Measurements from ENCODE around the gene WDTC1. TPM values are rescaled to one million over a fixed set of nuclear protein-coding genes. Genes with fewer than 3 reads are reported as not detected.

Gene WDTC1
- total RNA-seq, 1 donor from 2014 or later: 53.8 TPM

DNA sequence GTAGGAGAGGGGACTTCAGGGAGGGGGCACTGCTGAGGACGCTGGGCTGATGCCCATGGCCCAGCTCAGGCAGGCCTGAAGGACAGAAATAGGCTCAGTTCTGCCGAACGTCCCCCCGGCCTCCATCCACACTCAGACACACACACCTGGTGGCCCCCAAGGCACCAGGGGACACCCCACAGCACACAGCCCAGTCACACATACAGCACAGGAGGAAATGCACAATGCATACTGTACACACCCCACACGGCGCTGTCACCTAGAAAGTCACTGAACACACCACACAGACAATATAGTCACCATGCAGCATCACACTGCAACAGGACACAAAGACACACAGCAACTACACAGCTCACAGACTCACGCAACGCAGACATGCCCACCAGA lies 108.0 kb downstream of the WDTC1 start:
- Mint-ChIP-seq H3K27ac (peak overlapping the region; percentile 33), H3K4me3 (ENCODE audit: low read depth) (peak overlapping the region; percentile 66)

DNA sequence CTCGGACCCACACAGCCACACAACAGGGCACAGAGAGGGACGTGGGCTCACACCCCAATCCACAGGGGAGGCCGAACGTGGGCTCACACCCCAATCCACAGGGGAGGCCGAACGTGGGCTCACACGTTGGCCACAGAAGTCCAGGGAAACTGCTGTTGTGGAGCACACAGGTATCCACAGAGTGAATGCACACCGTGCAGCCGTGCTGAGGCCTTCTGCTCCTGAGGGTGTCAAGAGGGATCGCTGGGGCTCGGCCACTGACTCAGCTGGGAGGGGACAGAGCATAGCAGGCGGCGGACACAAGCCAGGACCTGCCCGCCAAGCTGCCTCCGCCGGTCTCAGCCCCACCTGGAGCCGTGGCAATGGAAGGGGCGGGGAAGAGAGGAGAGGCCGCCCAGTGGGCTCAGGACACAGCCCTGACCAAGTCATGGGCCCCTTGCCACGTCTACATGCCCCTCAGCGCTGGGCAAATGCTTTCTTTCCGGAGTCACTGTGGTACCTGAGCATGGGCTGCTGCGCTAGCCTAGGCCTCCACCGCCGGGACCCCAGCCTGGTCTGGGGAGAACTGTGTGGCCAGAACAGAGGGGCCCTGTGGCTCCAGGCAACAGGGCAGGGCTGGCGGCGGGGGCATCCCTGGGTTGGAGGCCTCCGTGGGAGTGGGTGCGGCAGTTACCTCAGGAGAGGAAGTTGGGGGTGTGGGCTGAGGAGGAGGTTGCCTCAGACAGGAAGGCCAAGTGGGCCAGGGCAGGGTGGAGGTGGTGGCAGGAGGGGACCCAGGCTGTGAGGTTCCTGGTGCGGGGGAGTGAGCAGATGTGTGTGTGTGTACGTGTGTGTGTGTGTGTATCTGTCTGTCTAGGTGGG lies 108.6 kb downstream of the WDTC1 start:
- Mint-ChIP-seq H3K4me3 (ENCODE audit: low read depth) (peak overlapping the region; percentile 66), H3K27me3 (peaks cover 17% of the 10 kb centered on the region), H3K4me1 (ENCODE audit: low read depth) (peaks cover 14% of the 10 kb centered on the region), H3K27ac (peak overlapping the region; percentile 33), H3K36me3 (ENCODE audit: insufficient read depth) (peaks cover 4% of the 10 kb centered on the region), H3K9me3 (ENCODE audit: low read depth) (no peaks in the 10 kb centered on the region)
- DNase-seq (ENCODE audit: low spot score, unreplicated experiment): no peak
- TF ChIP-seq, protein P1, sequence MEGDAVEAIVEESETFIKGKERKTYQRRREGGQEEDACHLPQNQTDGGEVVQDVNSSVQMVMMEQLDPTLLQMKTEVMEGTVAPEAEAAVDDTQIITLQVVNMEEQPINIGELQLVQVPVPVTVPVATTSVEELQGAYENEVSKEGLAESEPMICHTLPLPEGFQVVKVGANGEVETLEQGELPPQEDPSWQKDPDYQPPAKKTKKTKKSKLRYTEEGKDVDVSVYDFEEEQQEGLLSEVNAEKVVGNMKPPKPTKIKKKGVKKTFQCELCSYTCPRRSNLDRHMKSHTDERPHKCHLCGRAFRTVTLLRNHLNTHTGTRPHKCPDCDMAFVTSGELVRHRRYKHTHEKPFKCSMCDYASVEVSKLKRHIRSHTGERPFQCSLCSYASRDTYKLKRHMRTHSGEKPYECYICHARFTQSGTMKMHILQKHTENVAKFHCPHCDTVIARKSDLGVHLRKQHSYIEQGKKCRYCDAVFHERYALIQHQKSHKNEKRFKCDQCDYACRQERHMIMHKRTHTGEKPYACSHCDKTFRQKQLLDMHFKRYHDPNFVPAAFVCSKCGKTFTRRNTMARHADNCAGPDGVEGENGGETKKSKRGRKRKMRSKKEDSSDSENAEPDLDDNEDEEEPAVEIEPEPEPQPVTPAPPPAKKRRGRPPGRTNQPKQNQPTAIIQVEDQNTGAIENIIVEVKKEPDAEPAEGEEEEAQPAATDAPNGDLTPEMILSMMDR (IDR thresholded peaks at IDR 0.05; ENCODE audit: unreplicated experiment): no peak

More for the DNA sequence above, 108.0 kb downstream of the WDTC1 start:
- Mint-ChIP-seq H3K9me3 (ENCODE audit: low read depth) (no peaks in the 10 kb centered on the region), H3K27me3 (peaks cover 13% of the 10 kb centered on the region), H3K4me1 (ENCODE audit: low read depth) (peaks cover 14% of the 10 kb centered on the region), H3K36me3 (ENCODE audit: insufficient read depth) (peaks cover 4% of the 10 kb centered on the region)
- DNase-seq (ENCODE audit: low spot score, unreplicated experiment): no peak
- TF ChIP-seq, protein P1 (IDR thresholded peaks at IDR 0.05; ENCODE audit: unreplicated experiment): no peak

DNA sequence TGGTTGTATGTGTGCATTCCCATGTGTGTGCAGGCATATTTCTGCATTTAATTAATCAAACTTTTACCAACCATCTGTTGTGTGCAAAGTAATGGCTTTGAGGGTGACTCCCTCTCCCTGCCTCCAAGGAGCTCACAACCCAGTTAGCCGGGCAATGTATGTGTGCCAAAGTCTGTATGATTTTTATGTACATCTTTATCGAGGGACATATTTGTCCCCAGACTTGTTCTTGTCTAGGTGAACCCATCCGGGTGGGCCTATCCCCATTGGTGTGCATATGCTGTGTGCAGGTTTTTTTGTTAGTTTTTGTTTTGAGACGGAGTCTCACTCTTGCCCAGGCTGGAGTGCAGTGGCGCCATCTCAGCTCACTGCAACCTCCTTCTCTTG lies 109.2 kb downstream of the WDTC1 start:
- peaks cover 14% of the 10 kb centered on the region for H3K4me1 Mint-ChIP-seq (ENCODE audit: low read depth)
- peaks cover 4% of the 10 kb centered on the region for H3K36me3 Mint-ChIP-seq (ENCODE audit: insufficient read depth)
- no peak for DNase-seq (ENCODE audit: low spot score, unreplicated experiment)
- TF ChIP-seq, protein P1 (IDR thresholded peaks at IDR 0.05; ENCODE audit: unreplicated experiment): no peak
- peaks cover 18% of the 10 kb centered on the region for H3K27me3 Mint-ChIP-seq
- H3K9me3 Mint-ChIP-seq (ENCODE audit: low read depth): no peaks in the 10 kb centered on the region
- H3K27ac Mint-ChIP-seq: no peak overlapping the region
- H3K4me3 Mint-ChIP-seq (ENCODE audit: low read depth): peak overlapping the region; percentile 39

DNA sequence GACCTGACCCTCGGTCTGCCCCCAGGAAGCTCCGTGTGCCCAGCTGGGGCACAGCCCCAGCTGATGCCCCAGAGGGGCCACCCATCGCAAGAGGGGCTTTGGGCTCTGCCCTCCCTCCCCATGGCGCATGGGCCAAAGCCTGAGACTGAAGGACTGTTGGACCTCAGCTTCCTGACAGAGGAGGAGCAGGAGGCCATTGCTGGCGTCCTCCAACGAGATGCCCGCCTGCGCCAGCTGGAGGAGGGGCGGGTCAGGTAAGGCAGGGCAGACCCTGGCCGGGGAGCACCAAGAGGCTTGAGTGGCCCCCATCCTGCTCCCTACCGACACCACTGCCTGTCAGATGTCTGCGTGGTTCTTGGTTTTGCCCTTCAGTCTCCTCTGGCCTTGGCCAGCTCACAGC lies 110.8 kb downstream of the WDTC1 start:
- Mint-ChIP-seq H3K9me3 (ENCODE audit: low read depth) (no peaks in the 10 kb centered on the region), H3K27ac (no peak overlapping the region), H3K4me1 (ENCODE audit: low read depth) (peaks cover 14% of the 10 kb centered on the region), H3K36me3 (ENCODE audit: insufficient read depth) (no peaks in the 10 kb centered on the region), H3K4me3 (ENCODE audit: low read depth) (no peak overlapping the region), H3K27me3 (peaks cover 25% of the 10 kb centered on the region)
- TF ChIP-seq, protein P1 (IDR thresholded peaks at IDR 0.05; ENCODE audit: unreplicated experiment): no peak
- DNase-seq (ENCODE audit: low spot score, unreplicated experiment): no peak

DNA sequence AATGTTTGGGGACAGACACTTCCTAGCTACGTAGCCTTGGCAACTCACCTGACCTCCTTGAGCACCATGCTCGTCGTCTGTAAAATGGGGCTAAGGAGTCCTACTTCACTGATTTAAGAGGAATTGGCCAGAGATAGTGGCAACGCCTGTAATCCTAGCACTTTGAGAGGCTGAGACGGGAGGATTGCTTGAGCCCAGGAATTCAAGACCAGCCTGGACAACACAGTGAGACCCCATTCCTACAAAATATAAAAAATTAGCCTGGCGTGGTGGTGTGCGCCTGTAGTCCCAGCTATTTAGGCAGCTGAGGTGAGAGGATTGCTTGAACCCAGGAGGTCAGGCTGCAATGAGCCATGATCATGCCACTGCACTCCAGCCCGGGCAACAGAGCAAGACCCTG lies 111.9 kb downstream of the WDTC1 start:
- peaks cover 36% of the 10 kb centered on the region for H3K27me3 Mint-ChIP-seq
- DNase-seq (ENCODE audit: low spot score, unreplicated experiment): no peak
- H3K4me1 Mint-ChIP-seq (ENCODE audit: low read depth): peaks cover 14% of the 10 kb centered on the region
- no peaks in the 10 kb centered on the region for H3K9me3 Mint-ChIP-seq (ENCODE audit: low read depth)
- no peak overlapping the region for H3K4me3 Mint-ChIP-seq (ENCODE audit: low read depth)
- TF ChIP-seq, protein P1 (IDR thresholded peaks at IDR 0.05; ENCODE audit: unreplicated experiment): no peak
- H3K27ac Mint-ChIP-seq: no peak overlapping the region
- H3K36me3 Mint-ChIP-seq (ENCODE audit: insufficient read depth): no peaks in the 10 kb centered on the region

All from progenitor cell of endocrine pancreas (in vitro differentiated cells).